Measurements from ENCODE around the gene GSG1L. TPM values are rescaled to one million over a fixed set of nuclear protein-coding genes. Genes with fewer than 3 reads are reported as not detected.
A peak's percentile ranks its signal among the peaks of the same experiment; 100 is the strongest.

Gene GSG1L
- total RNA-seq, 2 experiments from 2014 or later, result not detected

- CTCF ChIA-PET, result no interaction called here
- no peak overlapping the region for H3K27ac Mint-ChIP-seq
- POLR2A ChIA-PET, result no interaction called here
These were observed 50.1 kb downstream of the GSG1L start for GRCh38 chr16:28013392-28013791.

GRCh38 chr16:28011971-28012445 is 51.5 kb downstream of the GSG1L start:
- Mint-ChIP-seq H3K9me3 (no peaks in the 10 kb centered on the region), H3K27ac (no peak overlapping the region), H3K27me3 (peaks cover 15% of the 10 kb centered on the region), H3K36me3 (ENCODE audit: low read depth) (no peaks in the 10 kb centered on the region), H3K4me1 (peaks cover 5% of the 10 kb centered on the region), H3K4me3 (no peak overlapping the region)
- ChIA-PET POLR2A (no interaction called here), CTCF (no interaction called here)
- DNase-seq, result no peak

More at GRCh38 chr16:28013392-28013791, 50.1 kb downstream of the GSG1L start:
- Mint-ChIP-seq H3K9me3 (peaks cover under 1% of the 10 kb centered on the region), H3K36me3 (ENCODE audit: low read depth) (no peaks in the 10 kb centered on the region), H3K4me1 (peaks cover 5% of the 10 kb centered on the region), H3K27me3 (peaks cover 19% of the 10 kb centered on the region), H3K4me3 (no peak overlapping the region)
- no peak for DNase-seq

- ChIA-PET POLR2A (no interaction called here), CTCF (no interaction called here)
- no peaks in the 10 kb centered on the region for H3K9me3 Mint-ChIP-seq
- no peak for DNase-seq
- no peak overlapping the region for H3K4me3 Mint-ChIP-seq
- peaks cover 5% of the 10 kb centered on the region for H3K4me1 Mint-ChIP-seq
- H3K27ac Mint-ChIP-seq, result no peak overlapping the region
- peaks cover 8% of the 10 kb centered on the region for H3K27me3 Mint-ChIP-seq
- no peaks in the 10 kb centered on the region for H3K36me3 Mint-ChIP-seq (ENCODE audit: low read depth)
These were observed 52.3 kb downstream of the GSG1L start for GRCh38 chr16:28011223-28011622.

- Mint-ChIP-seq H3K4me1 (peaks cover 5% of the 10 kb centered on the region), H3K4me3 (no peak overlapping the region), H3K27me3 (peaks cover 8% of the 10 kb centered on the region), H3K27ac (no peak overlapping the region), H3K9me3 (no peaks in the 10 kb centered on the region), H3K36me3 (ENCODE audit: low read depth) (no peaks in the 10 kb centered on the region)
- ChIA-PET POLR2A (no interaction called here), CTCF (no interaction called here)
- no peak for DNase-seq
These were observed 52.8 kb downstream of the GSG1L start for GRCh38 chr16:28010671-28011070.

GRCh38 chr16:28009586-28010373 is 53.7 kb downstream of the GSG1L start:
- DNase-seq, result no peak
- Mint-ChIP-seq H3K36me3 (ENCODE audit: low read depth) (no peaks in the 10 kb centered on the region), H3K27me3 (peaks cover 8% of the 10 kb centered on the region), H3K4me3 (no peak overlapping the region), H3K9me3 (no peaks in the 10 kb centered on the region), H3K4me1 (peaks cover 5% of the 10 kb centered on the region), H3K27ac (no peak overlapping the region)
- CTCF ChIA-PET, result no interaction called here
- POLR2A ChIA-PET, result no interaction called here

GRCh38 chr16:28003923-28004322 is 59.6 kb downstream of the GSG1L start:
- no peak overlapping the region for H3K27ac Mint-ChIP-seq
- no peaks in the 10 kb centered on the region for H3K4me1 Mint-ChIP-seq
- CTCF ChIA-PET, result no interaction called here
- no peak for DNase-seq
- H3K36me3 Mint-ChIP-seq (ENCODE audit: low read depth), result no peaks in the 10 kb centered on the region
- no peaks in the 10 kb centered on the region for H3K9me3 Mint-ChIP-seq
- peaks cover 3% of the 10 kb centered on the region for H3K27me3 Mint-ChIP-seq
- H3K4me3 Mint-ChIP-seq, result no peak overlapping the region
- POLR2A ChIA-PET, result no interaction called here

- Mint-ChIP-seq H3K36me3 (ENCODE audit: low read depth) (no peaks in the 10 kb centered on the region), H3K4me1 (no peaks in the 10 kb centered on the region), H3K4me3 (no peak overlapping the region), H3K27me3 (peaks cover under 1% of the 10 kb centered on the region), H3K27ac (no peak overlapping the region), H3K9me3 (no peaks in the 10 kb centered on the region)
- DNase-seq, result no peak
- ChIA-PET CTCF (no interaction called here), POLR2A (no interaction called here)
These were observed 60.3 kb downstream of the GSG1L start for GRCh38 chr16:28003021-28003865.

- H3K9me3 Mint-ChIP-seq, result no peaks in the 10 kb centered on the region
- POLR2A ChIA-PET, result no interaction called here
These were observed 61.9 kb downstream of the GSG1L start for GRCh38 chr16:28001642-28002041.

GRCh38 chr16:28001184-28001583 is 62.3 kb downstream of the GSG1L start:
- CTCF ChIA-PET, result no interaction called here
- H3K9me3 Mint-ChIP-seq, result peaks cover under 1% of the 10 kb centered on the region
- no peak overlapping the region for H3K27ac Mint-ChIP-seq
- H3K36me3 Mint-ChIP-seq (ENCODE audit: low read depth), result peaks cover under 1% of the 10 kb centered on the region
- POLR2A ChIA-PET, result no interaction called here
- no peak overlapping the region for H3K4me3 Mint-ChIP-seq
- peaks cover under 1% of the 10 kb centered on the region for H3K4me1 Mint-ChIP-seq
- H3K27me3 Mint-ChIP-seq, result no peaks in the 10 kb centered on the region
- no peak for DNase-seq

More at GRCh38 chr16:28001642-28002041, 61.9 kb downstream of the GSG1L start:
- CTCF ChIA-PET, result no interaction called here
- no peaks in the 10 kb centered on the region for H3K4me1 Mint-ChIP-seq
- DNase-seq, result no peak
- no peaks in the 10 kb centered on the region for H3K27me3 Mint-ChIP-seq
- H3K36me3 Mint-ChIP-seq (ENCODE audit: low read depth), result no peaks in the 10 kb centered on the region
- no peak overlapping the region for H3K27ac Mint-ChIP-seq
- H3K4me3 Mint-ChIP-seq, result no peak overlapping the region

GRCh38 chr16:28000314-28001169 is 63.0 kb downstream of the GSG1L start:
- CTCF ChIA-PET, result no interaction called here

GRCh38 chr16:27999687-28000086 is 63.8 kb downstream of the GSG1L start:
- DNase-seq, result no peak
- H3K27me3 Mint-ChIP-seq, result no peaks in the 10 kb centered on the region
- H3K36me3 Mint-ChIP-seq (ENCODE audit: low read depth), result peaks cover 3% of the 10 kb centered on the region
- peaks cover 16% of the 10 kb centered on the region for H3K4me1 Mint-ChIP-seq
- peaks cover 10% of the 10 kb centered on the region for H3K9me3 Mint-ChIP-seq
- H3K27ac Mint-ChIP-seq, result no peak overlapping the region
- POLR2A ChIA-PET, result no interaction called here
- CTCF ChIA-PET, result no interaction called here
- H3K4me3 Mint-ChIP-seq, result no peak overlapping the region

More at GRCh38 chr16:28000314-28001169, 63.0 kb downstream of the GSG1L start:
- no peak for DNase-seq
- H3K9me3 Mint-ChIP-seq, result peaks cover 3% of the 10 kb centered on the region
- POLR2A ChIA-PET, result no interaction called here
- no peaks in the 10 kb centered on the region for H3K27me3 Mint-ChIP-seq
- H3K4me3 Mint-ChIP-seq, result no peak overlapping the region
- no peak overlapping the region for H3K27ac Mint-ChIP-seq
- peaks cover 7% of the 10 kb centered on the region for H3K4me1 Mint-ChIP-seq
- H3K36me3 Mint-ChIP-seq (ENCODE audit: low read depth), result peaks cover 3% of the 10 kb centered on the region

GRCh38 chr16:27995378-27995777 is 68.1 kb downstream of the GSG1L start:
- peaks cover 23% of the 10 kb centered on the region for H3K9me3 Mint-ChIP-seq
- CTCF ChIA-PET, result no interaction called here
- H3K4me3 Mint-ChIP-seq, result peak overlapping the region; percentile 19
- POLR2A ChIA-PET, result no interaction called here
- H3K36me3 Mint-ChIP-seq (ENCODE audit: low read depth), result peaks cover 16% of the 10 kb centered on the region
- H3K4me1 Mint-ChIP-seq, result peaks cover 21% of the 10 kb centered on the region
- peaks cover 3% of the 10 kb centered on the region for H3K27me3 Mint-ChIP-seq
- peak overlapping the region; percentile 68 for H3K27ac Mint-ChIP-seq
- peak; percentile 17 for DNase-seq

- Mint-ChIP-seq H3K4me3 (peak overlapping the region; percentile 19), H3K4me1 (peaks cover 21% of the 10 kb centered on the region), H3K27ac (peak overlapping the region; percentile 68), H3K36me3 (ENCODE audit: low read depth) (peaks cover 16% of the 10 kb centered on the region), H3K27me3 (peaks cover 3% of the 10 kb centered on the region), H3K9me3 (peaks cover 23% of the 10 kb centered on the region)
- POLR2A ChIA-PET, result no interaction called here
- DNase-seq, result no peak
- CTCF ChIA-PET, result no interaction called here
These were observed 68.8 kb downstream of the GSG1L start for GRCh38 chr16:27994686-27995085.

All from activated CD4-positive, alpha-beta T cell treated with anti-CD3 and anti-CD28 coated beads, Interleukin-2, amount 10 ng/mL, durations not matched to agents 7 days and 5 days (primary cell).